HepG2 (cell line): ENCODE results near the gene GSTA5. TPM values are rescaled to one million over a fixed set of nuclear protein-coding genes. Genes with fewer than 3 reads are reported as not detected.
A peak's percentile ranks its signal among the peaks of the same experiment; 100 is the strongest.
"Not testable (repeated sequence)": the region's sequence is repeated elsewhere in the genome, so short reads cannot be mapped to it uniquely, and the experiment has no call there.

Experiments used
- ATAC-seq: fragments of 200-7000 bp; cut with Tn5 transposase; 3 replicates; pipeline ENCODE4 v1.9.1; 2020; ENCODE audit warnings: mild to moderate bottlenecking, moderate library complexity
- BruUV-seq: library from RNA; stranded (reverse); fragments of 400-500 nt; replicated peaks from 2 replicates; lab custom pipeline; 2021; lab: Mats Ljungman, UMichigan
- CTCF ChIA-PET: fragments of 300-600 bp; formaldehyde crosslinking; extraction: SDS; loops from one replicate; lab custom pipeline; 2021; ENCODE audit warnings: low total read pairs, inconsistent platforms, low intra/inter-chr PET ratio; lab: Yijun Ruan, JAX
- POLR2A ChIA-PET: fragments of 350-600 bp; sonication (Branson Sonifier 250); formaldehyde crosslinking; loops from one replicate; lab custom pipeline; 2020; ENCODE audit warnings: antibody characterized with exemption, inconsistent platforms; lab: Yijun Ruan, JAX
- DNase-seq: peaks from one replicate; pipeline ENCODE4 v3.0.0-alpha.2; 2015; ENCODE audit warnings: low spot score
- FAIRE-seq: peaks from 3 replicates; lab custom pipeline; 2011; peaks lifted over from hg19 to GRCh38; lab: Jason Lieb, UNC
- H2AFZ ChIP-seq: one replicate; pipeline ENCODE4 v1.6.1; 2011; ENCODE audit warnings: low read length, inconsistent platforms
- H3K27ac ChIP-seq: fragments of 300-600 bp; 3 replicates; pipeline ENCODE4 v1.8.0; 2011; ENCODE audit warnings: mixed run types, mild to moderate bottlenecking, mixed read lengths, low read length, inconsistent platforms; ENCODE audit not compliant: insufficient read depth; ENCODE audit errors: extremely low read length
- H3K27me3 ChIP-seq, 2 experiments: fragments of 200-600 bp in 1 of 2; 2 replicates in 1 of 2; 3 replicates in 1 of 2; pipeline versions ENCODE4 v1.6.0 to v1.8.0; 2011; ENCODE audit warnings: low read length in 2 of 2, mild to moderate bottlenecking in 2 of 2, moderate library complexity in 2 of 2, inconsistent platforms in 1 of 2; ENCODE audit not compliant: insufficient read depth in 2 of 2, control insufficient read depth in 1 of 2
- H3K36me3 ChIP-seq, 2 experiments: fragments of 200-600 bp in 1 of 2; replicated peaks in 1 of 2; 2 replicates in 1 of 2; 3 replicates in 1 of 2; pipeline versions ENCODE4 v1.5.1 to v1.8.0; 2011; ENCODE audit warnings: low read length in 2 of 2, inconsistent platforms in 1 of 2; ENCODE audit not compliant: insufficient read depth in 2 of 2, control insufficient read depth in 1 of 2
- H3K4me1 ChIP-seq: 2 replicates; pipeline ENCODE4 v1.5.1; 2012; ENCODE audit warnings: low read length, inconsistent platforms; ENCODE audit not compliant: insufficient read depth
- H3K4me2 ChIP-seq: 2 replicates; pipeline ENCODE4 v1.6.0; 2011; ENCODE audit warnings: low read depth, low read length, inconsistent platforms
- H3K4me3 ChIP-seq, 3 experiments: fragments of 200-600 bp in 1 of 3; sonication (generic), shearing (Covaris generic) in 1 of 3; replicated peaks in 1 of 3; 2 replicates each; pipeline ENCODE4 v1.5.1; 2011 to 2016; ENCODE audit warnings: low read length in 3 of 3, inconsistent platforms in 2 of 3, low read depth in 2 of 3, mild to moderate bottlenecking in 2 of 3, control low read depth in 1 of 3, mixed read lengths in 1 of 3; ENCODE audit not compliant: insufficient read depth in 1 of 3
- H3K79me2 ChIP-seq: one replicate; pipeline ENCODE4 v1.6.1; 2011; ENCODE audit warnings: low read length, inconsistent platforms; ENCODE audit not compliant: insufficient read depth
- H3K9ac ChIP-seq: 2 replicates; pipeline ENCODE4 v1.6.0; 2011; ENCODE audit warnings: mild to moderate bottlenecking, low read depth, low read length, inconsistent platforms; ENCODE audit not compliant: insufficient read depth
- H3K9me3 ChIP-seq: 2 replicates; pipeline ENCODE4 v1.5.1; 2012; ENCODE audit warnings: mild to moderate bottlenecking, low read length
- H4K20me1 ChIP-seq: 2 replicates; pipeline ENCODE4 v1.6.0; 2011; ENCODE audit warnings: inconsistent platforms, mild to moderate bottlenecking, low read length, moderate library complexity; ENCODE audit not compliant: insufficient read depth
- CREB1 ChIP-seq, 2 experiments: fragments of 450-650 bp in 1 of 2; IDR thresholded peaks; 2 replicates each; pipeline ENCODE4 v1.6.1; 2016 to 2017; ENCODE audit warnings: control low read depth in 1 of 2, mild to moderate bottlenecking in 1 of 2, missing compliant biosample characterization in 1 of 2, missing genetic modification characterization in 1 of 2
- ELF1 ChIP-seq: sonication (generic); formaldehyde crosslinking; IDR thresholded peaks from 2 replicates; pipeline ENCODE4 v1.4.0; 2020; ENCODE audit warnings: missing genetic modification reagents
- FOXP1 ChIP-seq, 2 experiments: fragments of 450-650 bp in 1 of 2; IDR thresholded peaks; 2 replicates each; pipeline ENCODE4 v1.6.1; 2017 to 2018; ENCODE audit warnings: antibody characterized with exemption in 1 of 2
- GATAD2A ChIP-seq: IDR thresholded peaks from 2 replicates; pipeline ENCODE4 v1.6.1; 2016
- GLI4 ChIP-seq: sonication (generic); formaldehyde crosslinking; IDR thresholded peaks from 2 replicates; pipeline ENCODE4 v1.5.1; 2020; ENCODE audit warnings: missing genetic modification reagents, mild to moderate bottlenecking, moderate library complexity, borderline replicate concordance
- HOXA3 ChIP-seq: sonication (generic); formaldehyde crosslinking; IDR thresholded peaks from 2 replicates; pipeline ENCODE4 v1.5.0; 2020; ENCODE audit warnings: missing genetic modification reagents
- KAT8 ChIP-seq: IDR thresholded peaks from 2 replicates; pipeline ENCODE4 v1.6.1; 2016; ENCODE audit warnings: missing genetic modification reagents, missing compliant biosample characterization
- KDM3A ChIP-seq: IDR thresholded peaks from 2 replicates; pipeline ENCODE4 v1.6.1; 2018; ENCODE audit warnings: low read depth, missing compliant biosample characterization
- RBAK ChIP-seq: sonication (generic); formaldehyde crosslinking; IDR thresholded peaks from 2 replicates; pipeline ENCODE4 v1.5.1; 2020; ENCODE audit warnings: mild to moderate bottlenecking, missing genetic modification reagents
- SALL1 ChIP-seq: sonication (generic); formaldehyde crosslinking; IDR thresholded peaks from 2 replicates; pipeline ENCODE4 v1.8.0; 2022; ENCODE audit warnings: mild to moderate bottlenecking, missing genetic modification reagents
- SKI ChIP-seq: fragments of 450-650 bp; IDR thresholded peaks from one replicate; pipeline ENCODE4 v1.6.1; 2018; ENCODE audit warnings: mild to moderate bottlenecking; ENCODE audit not compliant: partially characterized antibody
- SOX6 ChIP-seq, 2 experiments: fragments of 450-650 bp in 1 of 2; sonication (generic) in 1 of 2; formaldehyde crosslinking in 1 of 2; IDR thresholded peaks; 2 replicates each; pipeline versions ENCODE4 v1.4.0 to v1.6.1; 2017 to 2020; ENCODE audit warnings: antibody characterized with exemption in 1 of 2, mild to moderate bottlenecking in 1 of 2, missing genetic modification reagents in 1 of 2
- ZNF280D ChIP-seq: sonication (generic); formaldehyde crosslinking; IDR thresholded peaks from 2 replicates; pipeline ENCODE4 v1.5.1; 2020; ENCODE audit warnings: mild to moderate bottlenecking, missing genetic modification reagents
- ZNF362 ChIP-seq: sonication (generic); formaldehyde crosslinking; IDR thresholded peaks from 2 replicates; pipeline ENCODE4 v1.4.0; 2020; ENCODE audit warnings: missing genetic modification reagents, mild to moderate bottlenecking, borderline replicate concordance
- ZNF782 ChIP-seq: sonication (generic); formaldehyde crosslinking; IDR thresholded peaks from 2 replicates; pipeline ENCODE4 v1.4.0; 2020; ENCODE audit warnings: missing genetic modification reagents, mild to moderate bottlenecking, borderline replicate concordance
- WGBS: methylation state at CpG from one replicate; pipeline ENCODE4 v1.1.6; 2017; ENCODE audit warnings: low lambda C conversion rate; 5-methylcytosine and 5-hydroxymethylcytosine counted together
- in situ Hi-C: cut with HindIII; loops from 2 replicates; pipeline ENCODE4 v1.10.0; 2017; ENCODE audit warnings: low pct_unique_long_range_greater_than_20kb; ENCODE audit not compliant: extremely low pct_ligation_motif_present
- intact Hi-C: fragments of 100-400 bp; cut with micrococcal nuclease; formaldehyde crosslinking; loops from one replicate; pipeline ENCODE4 v1.10.0; 2022; ENCODE audit not compliant: unreplicated experiment
- polyA plus RNA-seq, 8 experiments: library from polyadenylated mRNA; depleted of rRNA in 3 of 8; stranded (reverse) in 7 of 8; unstranded in 1 of 8; fragments of >200 nt; fragmentation: Illumina TruSeq in 4 of 8; extraction: Trizol in 4 of 8; gene quantifications; 2 replicates each; pipeline versions ENCODE4 v1.2.1 to v1.2.3, GENCODE V29; 2011 to 2016; ENCODE audit warnings: low read depth in 4 of 8, missing spikeins in 1 of 8, mixed read lengths in 1 of 8; ENCODE audit not compliant: insufficient read depth in 1 of 8
- total RNA-seq, 5 experiments: library from RNA; depleted of rRNA; stranded (reverse); fragments of >200 nt; fragmentation: Illumina TruSeq; extraction: Trizol; gene quantifications; 2 replicates each; pipeline ENCODE4 v1.2.3, GENCODE V29; 2016; ENCODE audit warnings: low read depth in 1 of 5
- TF ChIP-seq, protein P1 (sequence below): sonication (generic); formaldehyde crosslinking; IDR thresholded peaks from 2 replicates; pipeline ENCODE4 v1.4.0; 2020; ENCODE audit warnings: missing genetic modification reagents

GSTA5 gene
- total and polyA plus RNA-seq, 2 of the 13 experiments (the other 11 are each of a cell fraction or from before 2014, with no cell fraction given) = not detected

GRCh38 chr6:52858416-52858815, 17.8 kb upstream of the GSTA5 start (continued):
- TF ChIP-seq ZNF280D (CRISPR knock-in tag) (no peak), GLI4 (CRISPR knock-in tag) (no peak), RBAK (CRISPR knock-in tag) (no peak), CREB1 (IDR thresholded peaks at IDR 0.05) (no peak), CREB1 (CRISPR knock-in tag; IDR thresholded peaks at IDR 0.05) (no peak), SKI (no peak)

GRCh38 chr6:52856137-52856536, 15.5 kb upstream of the GSTA5 start:
- H3K27ac ChIP-seq; TF ChIP-seq SOX6, FOXP1 (IDR thresholded peaks at IDR 0.05): not testable (repeated sequence)
- peak; percentile 62 for TF ChIP-seq SOX6 (CRISPR knock-in tag; IDR thresholded peaks at IDR 0.05)
- peak; percentile 62; the same call in 1 of the 2 replicates for TF ChIP-seq SALL1 (CRISPR knock-in tag)
- TF ChIP-seq KAT8 (CRISPR knock-in tag) = peak; percentile 63; the same call in 1 of the 2 replicates
- peak; percentile 26; the same call in 1 of the 2 replicates for TF ChIP-seq ZNF782 (CRISPR knock-in tag)
- TF ChIP-seq, protein P1, sequence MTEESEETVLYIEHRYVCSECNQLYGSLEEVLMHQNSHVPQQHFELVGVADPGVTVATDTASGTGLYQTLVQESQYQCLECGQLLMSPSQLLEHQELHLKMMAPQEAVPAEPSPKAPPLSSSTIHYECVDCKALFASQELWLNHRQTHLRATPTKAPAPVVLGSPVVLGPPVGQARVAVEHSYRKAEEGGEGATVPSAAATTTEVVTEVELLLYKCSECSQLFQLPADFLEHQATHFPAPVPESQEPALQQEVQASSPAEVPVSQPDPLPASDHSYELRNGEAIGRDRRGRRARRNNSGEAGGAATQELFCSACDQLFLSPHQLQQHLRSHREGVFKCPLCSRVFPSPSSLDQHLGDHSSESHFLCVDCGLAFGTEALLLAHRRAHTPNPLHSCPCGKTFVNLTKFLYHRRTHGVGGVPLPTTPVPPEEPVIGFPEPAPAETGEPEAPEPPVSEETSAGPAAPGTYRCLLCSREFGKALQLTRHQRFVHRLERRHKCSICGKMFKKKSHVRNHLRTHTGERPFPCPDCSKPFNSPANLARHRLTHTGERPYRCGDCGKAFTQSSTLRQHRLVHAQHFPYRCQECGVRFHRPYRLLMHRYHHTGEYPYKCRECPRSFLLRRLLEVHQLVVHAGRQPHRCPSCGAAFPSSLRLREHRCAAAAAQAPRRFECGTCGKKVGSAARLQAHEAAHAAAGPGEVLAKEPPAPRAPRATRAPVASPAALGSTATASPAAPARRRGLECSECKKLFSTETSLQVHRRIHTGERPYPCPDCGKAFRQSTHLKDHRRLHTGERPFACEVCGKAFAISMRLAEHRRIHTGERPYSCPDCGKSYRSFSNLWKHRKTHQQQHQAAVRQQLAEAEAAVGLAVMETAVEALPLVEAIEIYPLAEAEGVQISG (CRISPR knock-in tag) = peak; percentile 37; the same call in 1 of the 2 replicates
- TF ChIP-seq GATAD2A = peak; percentile 44; the same call in 1 of the 2 replicates
- peak; percentile 32; the same call in 1 of the 2 replicates for TF ChIP-seq HOXA3 (CRISPR knock-in tag)
- TF ChIP-seq ZNF362 (CRISPR knock-in tag) = peak; percentile 61; the same call in 1 of the 2 replicates
- TF ChIP-seq KDM3A (CRISPR knock-in tag) = peak; percentile 30; the same call in 1 of the 2 replicates
- peak; percentile 75 for TF ChIP-seq ELF1 (CRISPR knock-in tag)
- TF ChIP-seq FOXP1 (CRISPR knock-in tag; IDR thresholded peaks at IDR 0.05) = peak; percentile 43; the same call in 1 of the 2 replicates

More at GRCh38 chr6:52856137-52856536, 15.5 kb upstream of the GSTA5 start:
- H3K27me3 ChIP-seq, in situ Hi-C loops, BruUV-seq, H2AFZ ChIP-seq, CTCF ChIA-PET, H3K79me2 ChIP-seq, H4K20me1 ChIP-seq, intact Hi-C loops, H3K9me3 ChIP-seq, H3K36me3 ChIP-seq, H3K4me3 ChIP-seq, H3K9ac ChIP-seq: not testable (repeated sequence)
- peak; percentile 77 for ATAC-seq
- POLR2A ChIA-PET = interaction anchor here (1.4 kb wide), 1 partner anchor 503 kb away, joined by 3 read pairs; no protein-coding TSS in a partner anchor
- H3K4me1 ChIP-seq = peaks cover 22% of the 10 kb centered on the region
- peak overlapping the region; percentile 48; the same call in 1 of the 2 replicates for H3K4me2 ChIP-seq
- DNase-seq = peak; percentile 24
- 0% methylated on average over 2 of the region's 3 CpGs for WGBS
- peak; percentile 63 for FAIRE-seq
